H1 (cell line): ENCODE data around the gene ENKUR. TPM values are rescaled to one million over a fixed set of nuclear protein-coding genes. Genes with fewer than 3 reads are reported as not detected.

Source experiments
- HDAC2 ChIP-seq, 2 experiments: fragments of 300-600 bp in 1 of 2; sonication (generic) in 1 of 2; IDR thresholded peaks; 2 replicates each; pipeline ENCODE4 v1.6.1; 2011 to 2012; ENCODE audit warnings: low read depth in 2 of 2, low read length in 2 of 2, mild to moderate bottlenecking in 2 of 2, moderate library complexity in 2 of 2, borderline replicate concordance in 1 of 2, inconsistent platforms in 1 of 2
- JUND ChIP-seq: IDR thresholded peaks from 2 replicates; pipeline ENCODE4 v1.6.1; 2011; ENCODE audit warnings: mild to moderate bottlenecking, improper control_type of control experiment, low read length
- polyA plus RNA-seq, 7 experiments: library from polyadenylated mRNA; depleted of rRNA in 3 of 7; stranded (reverse) in 5 of 7; unstranded in 2 of 7; fragments of >200 nt in 5 of 7; fragments of 200-250 nt in 2 of 7; gene quantifications; 1 replicate in 5 of 7; 2 replicates in 1 of 7; 4 replicates in 1 of 7; pipeline versions ENCODE4 v1.2.1 to v1.2.3, GENCODE V29; 2011 to 2013; ENCODE audit warnings: missing spikeins in 2 of 7, mixed read lengths in 2 of 7
- total RNA-seq: library from RNA; stranded (reverse); fragmentation: NEBNext Ultra II Directional; extraction: Animal tissue kit (Norgen Biotek cat#: 25700); gene quantifications from 2 replicates; pipeline ENCODE4 v1.2.1, GENCODE V29; 2021

ENKUR gene
- total and polyA plus RNA-seq, 2 of the 8 experiments (the other 6 are each of a cell fraction or from before 2014, with no cell fraction given), result not detected

- no peak for TF ChIP-seq HDAC2 (IDR thresholded peaks at IDR 0.05; ENCODE audit: borderline replicate concordance in 1 of 2, low read depth in 2 of 2, low read length in 2 of 2)
- no peak for TF ChIP-seq JUND
Measured at GRCh38 chr10:24989867-24990266, 26.1 kb downstream of the ENKUR start (continued).
